ENCODE data around the gene PCDHGA6. TPM values are rescaled to one million over a fixed set of nuclear protein-coding genes. Genes with fewer than 3 reads are reported as not detected.

The PCDHGA6 gene
- total and polyA plus RNA-seq, 2 of the 8 experiments (the other 6 are each of a cell fraction or from before 2014, with no cell fraction given): 1.4 to 2.0 TPM

DNA sequence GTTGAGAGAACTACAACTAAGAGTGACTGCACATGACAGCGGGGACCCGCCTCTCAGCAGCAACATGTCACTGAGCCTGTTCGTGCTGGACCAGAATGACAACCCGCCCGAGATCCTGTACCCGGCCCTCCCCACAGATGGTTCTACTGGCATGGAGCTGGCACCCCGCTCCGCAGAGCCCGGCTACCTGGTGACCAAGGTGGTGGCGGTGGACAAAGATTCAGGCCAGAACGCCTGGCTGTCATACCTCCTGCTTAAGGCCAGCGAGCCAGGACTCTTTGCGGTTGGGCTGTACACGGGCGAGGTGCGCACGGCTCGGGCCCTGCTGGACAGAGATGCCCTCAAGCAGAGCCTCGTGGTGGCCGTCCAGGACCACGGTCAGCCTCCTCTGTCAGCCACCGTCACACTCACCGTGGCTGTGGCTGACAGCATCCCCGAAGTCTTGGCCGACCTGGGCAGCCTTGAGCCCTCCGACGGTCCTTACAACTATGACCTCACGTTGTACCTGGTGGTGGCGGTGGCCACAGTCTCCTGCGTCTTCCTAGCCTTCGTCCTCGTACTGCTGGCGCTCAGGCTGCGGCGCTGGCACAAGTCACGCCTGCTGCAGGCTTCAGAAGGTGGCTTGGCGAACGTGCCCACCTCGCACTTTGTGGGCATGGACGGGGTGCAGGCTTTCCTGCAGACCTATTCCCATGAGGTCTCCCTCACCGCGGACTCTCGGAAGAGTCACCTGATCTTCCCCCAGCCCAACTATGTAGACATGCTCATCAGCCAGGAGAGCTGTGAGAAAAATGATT is 11.0 kb downstream of the PCDHGA6 start:
- Histone ChIP-seq H3K23me2 (ENCODE audit: low read depth, low read length) (no peaks in the 10 kb centered on the region; the same call in 1 of the 2 replicates), H3K9ac (replicated peaks in 1 of 4; ENCODE audit: extremely low read depth in 1 of 4, low read depth in 3 of 4, low read length in 3 of 4) (no peak overlapping the region), H3K14ac (ENCODE audit: insufficient read length) (no peak overlapping the region), H4K5ac (ENCODE audit: insufficient read length, low read depth, low read length) (no peak overlapping the region), H3K4me2 (ENCODE audit: insufficient read depth in 1 of 2, low read depth in 2 of 2, low read length in 2 of 2) (no peak overlapping the region), H4K20me1 (replicated peaks in 1 of 2; ENCODE audit: control insufficient read depth in 1 of 2, insufficient read depth in 2 of 2, low read length in 2 of 2) (no peaks in the 10 kb centered on the region), H2BK5ac (ENCODE audit: low read depth, low read length) (no peak overlapping the region), H3K27ac (ENCODE audit: low read depth, low read length) (no peak overlapping the region), H3K79me1 (ENCODE audit: low read depth, low read length) (no peaks in the 10 kb centered on the region), H4K91ac (replicated peaks; ENCODE audit: insufficient read length, low read length) (no peak overlapping the region), H3K79me2 (ENCODE audit: control insufficient read depth in 1 of 2, insufficient read depth in 2 of 2, low read length in 2 of 2) (no peaks in the 10 kb centered on the region), H2BK120ac (replicated peaks; ENCODE audit: low read depth, low read length) (no peak overlapping the region), H3K18ac (ENCODE audit: extremely low read depth, low read length) (no peak overlapping the region), H3K56ac (replicated peaks; ENCODE audit: insufficient read length, low read depth, low read length) (no peak overlapping the region), H3K4me3 (ENCODE audit: extremely low read depth in 1 of 4, insufficient read depth in 2 of 4, low read depth in 3 of 4, low read length in 4 of 4) (no peak overlapping the region), H3K9me3 (ENCODE audit: insufficient read depth in 2 of 2, low read depth in 1 of 2, low read length in 1 of 2) (peaks cover 37 to 41% of the 10 kb centered on the region in 2 experiments), H2AK5ac (ENCODE audit: low read depth, low read length) (no peak overlapping the region), H3K23ac (ENCODE audit: insufficient read length) (no peak overlapping the region), H4K8ac (ENCODE audit: extremely low read depth, insufficient read depth, low read length) (no peak overlapping the region), H2AFZ (ENCODE audit: low read length) (no peak overlapping the region), H3K27me3 (replicated peaks in 1 of 4; ENCODE audit: control insufficient read depth in 3 of 4, extremely low read depth in 1 of 4, insufficient read depth in 3 of 4, low read length in 3 of 4) (no peaks in the 10 kb centered on the region; a peak in 1 of 7 replicates), H3K36me3 (ENCODE audit: control insufficient read depth in 2 of 4, insufficient read depth in 4 of 4, low read length in 3 of 4) (peaks cover 0 to 14% (median 0%) of the 10 kb centered on the region in 4 experiments; a peak in 2 of 8 replicates), H3K4me1 (replicated peaks in 1 of 4; ENCODE audit: control insufficient read depth in 3 of 4, insufficient read depth in 4 of 4, low read length in 3 of 4) (no peaks in the 10 kb centered on the region), H2BK20ac (ENCODE audit: low read length) (no peak overlapping the region), H2BK12ac (ENCODE audit: low read depth, low read length) (no peak overlapping the region), H2BK15ac (ENCODE audit: low read length) (no peak overlapping the region), H3K4ac (replicated peaks; ENCODE audit: insufficient read length, low read depth, low read length) (no peak overlapping the region)
- TF ChIP-seq CTBP2 (IDR thresholded peaks at IDR 0.05; ENCODE audit: borderline replicate concordance, insufficient read depth, insufficient read length, low read length): no peak
- TF ChIP-seq EP300 (IDR thresholded peaks at IDR 0.05; ENCODE audit: borderline replicate concordance in 1 of 2, low read depth in 2 of 2, low read length in 2 of 2): no peak
- no peak for TF ChIP-seq NANOG (IDR thresholded peaks at IDR 0.05; ENCODE audit: insufficient read depth, low read depth, low read length, poor library complexity, severe bottlenecking)
- no peak for TF ChIP-seq HDAC2 (IDR thresholded peaks at IDR 0.05; ENCODE audit: borderline replicate concordance in 1 of 2, low read depth in 2 of 2, low read length in 2 of 2)
- TF ChIP-seq, protein P1, sequence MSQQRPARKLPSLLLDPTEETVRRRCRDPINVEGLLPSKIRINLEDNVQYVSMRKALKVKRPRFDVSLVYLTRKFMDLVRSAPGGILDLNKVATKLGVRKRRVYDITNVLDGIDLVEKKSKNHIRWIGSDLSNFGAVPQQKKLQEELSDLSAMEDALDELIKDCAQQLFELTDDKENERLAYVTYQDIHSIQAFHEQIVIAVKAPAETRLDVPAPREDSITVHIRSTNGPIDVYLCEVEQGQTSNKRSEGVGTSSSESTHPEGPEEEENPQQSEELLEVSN (IDR thresholded peaks at IDR 0.05): no peak
- no peak for TF ChIP-seq KDM4A (IDR thresholded peaks at IDR 0.05; ENCODE audit: low read depth, low read length, severe bottlenecking)
- WGBS, 2 experiments (ENCODE audit: extremely low coverage in 1 of 2, insufficient coverage in 1 of 2, insufficient read length in 1 of 2, insufficient replicate concordance in 2 of 2, low coverage in 1 of 2, low lambda C conversion rate in 2 of 2, missing lambda C conversion rate in 1 of 2): 91% methylated on average over 43 of the region's 43 CpGs; no CpG with 5 or more reads in 1 of the 2 experiments
- FAIRE-seq: no peak
- POLR2A ChIA-PET (ENCODE audit: partially characterized antibody): no interaction called here
- no peak for DNase-seq (ENCODE audit: low read depth in 1 of 2, low spot score in 2 of 2)
- CTCF ChIA-PET (ENCODE audit: partially characterized antibody): no interaction called here

All from H1 (cell line).